Progenitor cell of endocrine pancreas (in vitro differentiated cells): ENCODE results near the gene RCAN2. TPM values are rescaled to one million over a fixed set of nuclear protein-coding genes. Genes with fewer than 3 reads are reported as not detected.

ENCODE experiments used
- DNase-seq: peaks from one replicate; pipeline ENCODE4 v3.0.0; 2021; ENCODE audit warnings: low spot score; ENCODE audit not compliant: unreplicated experiment
- H3K27ac Mint-ChIP-seq: 2 replicates; pipeline ENCODE4 v1.8.0; 2021; ENCODE audit warnings: mild to moderate bottlenecking, moderate library complexity, mixed read lengths
- H3K27me3 Mint-ChIP-seq: 2 replicates; pipeline ENCODE4 v1.8.0; 2021; ENCODE audit warnings: mixed read lengths
- H3K36me3 Mint-ChIP-seq: 2 replicates; pipeline ENCODE4 v1.8.0; 2022; ENCODE audit warnings: mixed read lengths; ENCODE audit not compliant: insufficient read depth
- H3K4me1 Mint-ChIP-seq: 2 replicates; pipeline ENCODE4 v1.8.0; 2021; ENCODE audit warnings: low read depth, mixed read lengths
- H3K4me3 Mint-ChIP-seq: 2 replicates; pipeline ENCODE4 v1.8.0; 2021; ENCODE audit warnings: low read depth, mild to moderate bottlenecking, moderate library complexity, mixed read lengths
- H3K9me3 Mint-ChIP-seq: 2 replicates; pipeline ENCODE4 v1.8.0; 2021; ENCODE audit warnings: low read depth, mixed read lengths
- CTCF ChIP-seq: fragments of 200-600 bp; sonication (generic); IDR thresholded peaks from one replicate; pipeline ENCODE4 v1.5.0; 2021; ENCODE audit warnings: antibody characterized with exemption, mild to moderate bottlenecking; ENCODE audit not compliant: unreplicated experiment
- total RNA-seq: library from RNA; stranded (reverse); gene quantifications from 2 replicates; pipeline ENCODE4 v1.2.1, GENCODE V29; 2021

Gene RCAN2
- total RNA-seq, 1 donor from 2014 or later = 23.3 TPM

GRCh38 chr6:46234700-46235099 is 256.5 kb downstream of the RCAN2 start:
- Mint-ChIP-seq H3K27ac (no peak overlapping the region), H3K36me3 (peaks cover 13% of the 10 kb centered on the region), H3K27me3 (no peaks in the 10 kb centered on the region), H3K9me3 (peaks cover 5% of the 10 kb centered on the region), H3K4me3 (no peak overlapping the region), H3K4me1 (no peaks in the 10 kb centered on the region)
- DNase-seq = no peak
- TF ChIP-seq CTCF = no peak

- H3K4me1 Mint-ChIP-seq = no peaks in the 10 kb centered on the region
- no peaks in the 10 kb centered on the region for H3K27me3 Mint-ChIP-seq
- no peak for TF ChIP-seq CTCF
- H3K4me3 Mint-ChIP-seq = no peak overlapping the region
- peaks cover 17% of the 10 kb centered on the region for H3K36me3 Mint-ChIP-seq
- peaks cover 10% of the 10 kb centered on the region for H3K9me3 Mint-ChIP-seq
- no peak overlapping the region for H3K27ac Mint-ChIP-seq
- DNase-seq = no peak
Measured at GRCh38 chr6:46234156-46234556, 257.1 kb downstream of the RCAN2 start.

- no peak for DNase-seq
- H3K4me1 Mint-ChIP-seq = no peaks in the 10 kb centered on the region
- peaks cover 21% of the 10 kb centered on the region for H3K36me3 Mint-ChIP-seq
- peaks cover 12% of the 10 kb centered on the region for H3K9me3 Mint-ChIP-seq
- no peak overlapping the region for H3K4me3 Mint-ChIP-seq
- TF ChIP-seq CTCF = no peak
- no peaks in the 10 kb centered on the region for H3K27me3 Mint-ChIP-seq
- no peak overlapping the region for H3K27ac Mint-ChIP-seq
Measured at GRCh38 chr6:46233129-46233528, 258.1 kb downstream of the RCAN2 start.

GRCh38 chr6:46222286-46222685 is 269.0 kb downstream of the RCAN2 start:
- no peak for DNase-seq
- H3K4me3 Mint-ChIP-seq = no peak overlapping the region
- H3K27ac Mint-ChIP-seq = no peak overlapping the region
- TF ChIP-seq CTCF = no peak
- no peaks in the 10 kb centered on the region for H3K27me3 Mint-ChIP-seq
- H3K4me1 Mint-ChIP-seq = peaks cover 14% of the 10 kb centered on the region
- peaks cover 6% of the 10 kb centered on the region for H3K36me3 Mint-ChIP-seq
- peaks cover 5% of the 10 kb centered on the region for H3K9me3 Mint-ChIP-seq

GRCh38 chr6:46221222-46221793 is 269.9 kb downstream of the RCAN2 start:
- Mint-ChIP-seq H3K9me3 (peaks cover 5% of the 10 kb centered on the region), H3K27ac (no peak overlapping the region), H3K4me3 (no peak overlapping the region), H3K36me3 (peaks cover 6% of the 10 kb centered on the region), H3K4me1 (peaks cover 14% of the 10 kb centered on the region), H3K27me3 (no peaks in the 10 kb centered on the region)
- TF ChIP-seq CTCF = peak; percentile 87
- no peak for DNase-seq
